SH-SY5Y (cell line): ENCODE measurements around the gene PRRT1.

Experiments used
- GATA2 ChIP-seq: IDR thresholded peaks from 2 replicates; pipeline ENCODE4 v1.6.1; 2011; ENCODE audit warnings: mild to moderate bottlenecking, low read depth, low read length
- GATA3 ChIP-seq: IDR thresholded peaks from 2 replicates; pipeline ENCODE4 v1.6.1; 2011; ENCODE audit warnings: low read depth, mild to moderate bottlenecking, low read length, moderate library complexity

GRCh38 chr6:32182555-32182981 lies 30.8 kb upstream of the PRRT1 start:
- no peak for TF ChIP-seq GATA3
- TF ChIP-seq GATA2 = no peak
